ENCODE measurements around the gene ZNF32.

DNA sequence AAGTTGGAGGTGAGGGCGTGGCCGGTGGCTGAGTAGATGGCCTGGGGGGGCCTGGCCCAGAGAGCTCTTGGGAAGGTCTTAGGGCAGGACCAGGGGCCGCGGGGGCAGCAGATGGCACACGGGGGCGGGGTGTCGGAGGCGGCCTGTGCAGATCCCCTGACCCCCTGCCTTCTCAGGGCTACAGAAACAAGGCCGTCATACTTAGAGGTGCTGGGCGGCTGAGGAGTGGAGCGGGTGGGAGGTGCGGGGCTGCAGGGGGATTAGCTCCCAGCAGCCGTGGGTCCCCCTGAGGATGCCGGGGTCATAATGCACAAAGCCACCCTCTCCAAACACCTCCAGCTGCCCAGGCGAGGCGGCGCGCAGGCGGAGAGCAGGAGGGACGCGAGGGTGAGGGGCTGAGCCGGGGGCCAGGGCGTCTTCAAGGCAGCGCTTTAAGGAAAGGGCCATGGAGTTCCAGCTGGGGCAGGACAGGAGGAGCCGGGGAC is 40.4 kb upstream of the ZNF32 start:
- no peak for TF ChIP-seq BHLHE40 (IDR thresholded peaks at IDR 0.05; ENCODE audit: low read depth, low read length)
- TF ChIP-seq, protein P1, sequence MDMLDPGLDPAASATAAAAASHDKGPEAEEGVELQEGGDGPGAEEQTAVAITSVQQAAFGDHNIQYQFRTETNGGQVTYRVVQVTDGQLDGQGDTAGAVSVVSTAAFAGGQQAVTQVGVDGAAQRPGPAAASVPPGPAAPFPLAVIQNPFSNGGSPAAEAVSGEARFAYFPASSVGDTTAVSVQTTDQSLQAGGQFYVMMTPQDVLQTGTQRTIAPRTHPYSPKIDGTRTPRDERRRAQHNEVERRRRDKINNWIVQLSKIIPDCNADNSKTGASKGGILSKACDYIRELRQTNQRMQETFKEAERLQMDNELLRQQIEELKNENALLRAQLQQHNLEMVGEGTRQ (IDR thresholded peaks at IDR 0.05; ENCODE audit: low read depth, low read length), result no peak
- TF ChIP-seq, protein P2, sequence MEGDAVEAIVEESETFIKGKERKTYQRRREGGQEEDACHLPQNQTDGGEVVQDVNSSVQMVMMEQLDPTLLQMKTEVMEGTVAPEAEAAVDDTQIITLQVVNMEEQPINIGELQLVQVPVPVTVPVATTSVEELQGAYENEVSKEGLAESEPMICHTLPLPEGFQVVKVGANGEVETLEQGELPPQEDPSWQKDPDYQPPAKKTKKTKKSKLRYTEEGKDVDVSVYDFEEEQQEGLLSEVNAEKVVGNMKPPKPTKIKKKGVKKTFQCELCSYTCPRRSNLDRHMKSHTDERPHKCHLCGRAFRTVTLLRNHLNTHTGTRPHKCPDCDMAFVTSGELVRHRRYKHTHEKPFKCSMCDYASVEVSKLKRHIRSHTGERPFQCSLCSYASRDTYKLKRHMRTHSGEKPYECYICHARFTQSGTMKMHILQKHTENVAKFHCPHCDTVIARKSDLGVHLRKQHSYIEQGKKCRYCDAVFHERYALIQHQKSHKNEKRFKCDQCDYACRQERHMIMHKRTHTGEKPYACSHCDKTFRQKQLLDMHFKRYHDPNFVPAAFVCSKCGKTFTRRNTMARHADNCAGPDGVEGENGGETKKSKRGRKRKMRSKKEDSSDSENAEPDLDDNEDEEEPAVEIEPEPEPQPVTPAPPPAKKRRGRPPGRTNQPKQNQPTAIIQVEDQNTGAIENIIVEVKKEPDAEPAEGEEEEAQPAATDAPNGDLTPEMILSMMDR (conservative IDR thresholded peaks at IDR 0.05; ENCODE audit: low read depth, low read length), result no peak
